Esophagus (tissue), 2 donors: ENCODE results near the gene PTPDC1. TPM values are rescaled to one million over a fixed set of nuclear protein-coding genes. Genes with fewer than 3 reads are reported as not detected.

Experiments used
- H3K27ac ChIP-seq, 2 donors: one replicate each; pipeline ENCODE4 v1.5.1; 2013; ENCODE audit warnings: low read depth in 2 of 2, mild to moderate bottlenecking in 2 of 2, inconsistent platforms in 1 of 2, low read length in 1 of 2, moderate library complexity in 1 of 2
- H3K27me3 ChIP-seq, 2 donors: one replicate each; pipeline ENCODE4 v1.6.1; 2013; ENCODE audit warnings: low read length in 2 of 2, control low read depth in 1 of 2, mild to moderate bottlenecking in 1 of 2; ENCODE audit not compliant: insufficient read depth in 2 of 2, control insufficient read depth in 1 of 2
- H3K36me3 ChIP-seq, 2 donors: one replicate each; pipeline ENCODE4 v1.6.1; 2013; ENCODE audit warnings: low read length in 1 of 2; ENCODE audit not compliant: control insufficient read depth in 2 of 2, insufficient read depth in 2 of 2
- H3K4me1 ChIP-seq, 2 donors: one replicate each; pipeline ENCODE4 v1.6.1; 2013; ENCODE audit warnings: low read length in 1 of 2; ENCODE audit not compliant: control insufficient read depth in 2 of 2, insufficient read depth in 2 of 2
- H3K4me3 ChIP-seq, 2 donors: one replicate each; pipeline ENCODE4 v1.5.1; 2013; ENCODE audit warnings: low read length in 2 of 2, mild to moderate bottlenecking in 2 of 2, low read depth in 1 of 2, moderate library complexity in 1 of 2
- H3K9me3 ChIP-seq, 2 donors: one replicate each; pipeline ENCODE4 v1.6.1; 2013; ENCODE audit warnings: mild to moderate bottlenecking in 2 of 2, low read depth in 1 of 2, low read length in 1 of 2, moderate library complexity in 1 of 2; ENCODE audit not compliant: control insufficient read depth in 2 of 2, insufficient read depth in 1 of 2
- WGBS, 2 donors: extraction: QIAGEN DNeasy Blood & Tissue Kit; methylation state at CpG; one replicate each; pipeline ENCODE4 v1.1.7; 2013; 5-methylcytosine and 5-hydroxymethylcytosine counted together
- polyA plus RNA-seq, 2 donors: library from polyadenylated mRNA; stranded (reverse); fragments of 200-250 nt; gene quantifications; one replicate each; pipeline ENCODE4 v1.2.3, GENCODE V29; 2013
- donor health status: healthy with polysubstance abuse.
- donor health status: Bipolar disorder and iron deficiency.

The PTPDC1 gene, protein sequence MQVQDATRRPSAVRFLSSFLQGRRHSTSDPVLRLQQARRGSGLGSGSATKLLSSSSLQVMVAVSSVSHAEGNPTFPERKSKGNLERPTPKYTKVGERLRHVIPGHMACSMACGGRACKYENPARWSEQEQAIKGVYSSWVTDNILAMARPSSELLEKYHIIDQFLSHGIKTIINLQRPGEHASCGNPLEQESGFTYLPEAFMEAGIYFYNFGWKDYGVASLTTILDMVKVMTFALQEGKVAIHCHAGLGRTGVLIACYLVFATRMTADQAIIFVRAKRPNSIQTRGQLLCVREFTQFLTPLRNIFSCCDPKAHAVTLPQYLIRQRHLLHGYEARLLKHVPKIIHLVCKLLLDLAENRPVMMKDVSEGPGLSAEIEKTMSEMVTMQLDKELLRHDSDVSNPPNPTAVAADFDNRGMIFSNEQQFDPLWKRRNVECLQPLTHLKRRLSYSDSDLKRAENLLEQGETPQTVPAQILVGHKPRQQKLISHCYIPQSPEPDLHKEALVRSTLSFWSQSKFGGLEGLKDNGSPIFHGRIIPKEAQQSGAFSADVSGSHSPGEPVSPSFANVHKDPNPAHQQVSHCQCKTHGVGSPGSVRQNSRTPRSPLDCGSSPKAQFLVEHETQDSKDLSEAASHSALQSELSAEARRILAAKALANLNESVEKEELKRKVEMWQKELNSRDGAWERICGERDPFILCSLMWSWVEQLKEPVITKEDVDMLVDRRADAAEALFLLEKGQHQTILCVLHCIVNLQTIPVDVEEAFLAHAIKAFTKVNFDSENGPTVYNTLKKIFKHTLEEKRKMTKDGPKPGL
- polyA plus RNA-seq, result 1 to 10 TPM in 1 of 2 donors, under 1 TPM in 1; 1.00 to 2.0 TPM

- 88 to 91% methylated on average over 14 of the region's 14 CpGs for WGBS, 2 donors
- Histone ChIP-seq H3K9me3 (no peaks in the 10 kb centered on the region), H3K4me3 (no peak within 1 kb of the TSS), H3K27me3 (no peaks in the 10 kb centered on the region), H3K27ac (no peak within 1 kb of the TSS), H3K4me1 (no peaks in the 10 kb centered on the region), H3K36me3 (no peaks in the 10 kb centered on the region)
Observed at GRCh38 chr9:94084314-94084713, at the start of gene PTPDC1. Gene PTPDC1 (plus strand): TSS chr9:94084464. CDS start chr9:94084531, 67 bp downstream.

DNA sequence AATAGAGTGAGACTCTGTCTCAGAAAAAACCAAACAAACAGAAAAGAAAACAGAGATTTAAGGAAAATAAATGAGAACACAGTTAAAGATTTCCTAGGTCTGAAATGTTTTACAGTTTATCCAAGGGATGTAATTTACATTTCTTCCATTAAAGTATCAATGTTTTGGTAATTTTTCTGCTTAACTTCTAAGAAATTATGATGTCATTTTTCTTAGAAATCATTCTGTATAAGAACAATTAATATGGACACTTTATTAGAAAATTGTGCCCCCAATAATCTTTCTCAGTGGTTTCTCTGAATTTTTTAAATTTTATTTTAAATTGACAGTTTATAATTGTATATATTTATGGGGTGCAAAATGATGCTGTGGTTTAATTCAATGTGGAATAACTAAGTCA, 49.8 kb upstream of the PTPDC1 start:
- H3K9me3 ChIP-seq, result no peaks in the 10 kb centered on the region
- no peak overlapping the region for H3K27ac ChIP-seq
- H3K4me1 ChIP-seq, result no peaks in the 10 kb centered on the region
- H3K4me3 ChIP-seq, result no peak overlapping the region
- no peaks in the 10 kb centered on the region for H3K27me3 ChIP-seq
- no peaks in the 10 kb centered on the region for H3K36me3 ChIP-seq

DNA sequence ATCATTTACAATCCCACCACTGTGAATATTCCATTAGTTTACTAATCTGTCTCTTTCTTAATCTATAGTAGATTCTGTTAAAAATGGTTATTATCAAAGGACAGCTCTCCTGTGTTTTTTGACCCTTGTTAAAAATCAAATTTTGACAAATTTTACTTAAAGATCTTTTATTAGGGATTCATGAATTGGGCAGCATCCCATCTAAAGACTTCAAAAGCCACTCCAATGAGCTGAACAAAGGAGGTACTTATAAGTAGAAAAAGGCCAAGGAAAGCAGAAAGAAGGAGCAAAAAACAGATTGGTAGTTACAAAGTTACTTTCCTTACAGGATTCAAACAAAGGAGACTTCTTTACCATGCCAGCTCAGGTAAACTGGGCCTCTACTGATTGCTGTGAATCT, 44.5 kb upstream of the PTPDC1 start:
- no peaks in the 10 kb centered on the region for H3K36me3 ChIP-seq
- H3K9me3 ChIP-seq, result no peaks in the 10 kb centered on the region
- H3K4me1 ChIP-seq, result no peaks in the 10 kb centered on the region
- no peak overlapping the region for H3K27ac ChIP-seq
- no peak overlapping the region for H3K4me3 ChIP-seq
- no peaks in the 10 kb centered on the region for H3K27me3 ChIP-seq

- Histone ChIP-seq H3K9me3 (no peaks in the 10 kb centered on the region), H3K4me1 (no peaks in the 10 kb centered on the region), H3K27me3 (no peaks in the 10 kb centered on the region), H3K36me3 (no peaks in the 10 kb centered on the region), H3K27ac (no peak overlapping the region), H3K4me3 (no peak overlapping the region)
- WGBS, 2 donors, result 71 to 83% methylated on average over 5 of the region's 5 CpGs
Observed at GRCh38 chr9:94042516-94043360, 41.5 kb upstream of the PTPDC1 start.

GRCh38 chr9:94054716-94055115, 29.5 kb upstream of the PTPDC1 start:
- no peaks in the 10 kb centered on the region for H3K27me3 ChIP-seq
- H3K27ac ChIP-seq, result no peak overlapping the region
- H3K4me3 ChIP-seq, result no peak overlapping the region
- peaks cover 0 to 5% of the 10 kb centered on the region in 2 donors for H3K9me3 ChIP-seq
- no peaks in the 10 kb centered on the region for H3K4me1 ChIP-seq
- no peaks in the 10 kb centered on the region for H3K36me3 ChIP-seq
- WGBS, 2 donors, result 92 to 96% methylated on average over 2 of the region's 2 CpGs

GRCh38 chr9:94056442-94056974, 27.8 kb upstream of the PTPDC1 start:
- Histone ChIP-seq H3K27me3 (no peaks in the 10 kb centered on the region), H3K4me3 (no peak overlapping the region), H3K36me3 (no peaks in the 10 kb centered on the region), H3K9me3 (peaks cover 2 to 5% of the 10 kb centered on the region in 2 donors), H3K4me1 (no peaks in the 10 kb centered on the region), H3K27ac (no peak overlapping the region)
- WGBS, 2 donors, result 41 to 46% methylated on average over 3 of the region's 3 CpGs

DNA sequence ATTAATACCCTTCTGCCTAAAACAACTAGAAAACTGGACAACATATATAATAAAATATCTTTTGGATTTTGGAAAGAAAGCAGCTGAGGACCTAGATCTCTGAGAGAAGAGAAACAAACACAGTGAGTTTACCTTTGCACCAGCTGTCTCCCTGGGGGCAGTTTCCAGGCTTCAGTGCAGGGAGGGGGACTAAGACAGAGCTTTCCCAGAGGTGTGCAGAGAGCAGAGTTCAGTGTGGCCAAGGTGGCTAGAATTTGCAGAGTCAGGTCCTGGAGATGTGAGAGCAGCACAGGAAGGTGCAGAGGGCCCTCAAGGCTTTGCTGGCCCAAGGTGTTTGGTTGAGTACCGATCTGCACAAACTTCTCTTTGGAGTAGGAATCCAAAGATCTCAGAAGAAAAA, 26.3 kb upstream of the PTPDC1 start:
- no peak overlapping the region for H3K27ac ChIP-seq
- 67 to 94% methylated on average over 1 of the region's 1 CpG for WGBS, 2 donors
- H3K36me3 ChIP-seq, result no peaks in the 10 kb centered on the region
- H3K27me3 ChIP-seq, result no peaks in the 10 kb centered on the region
- no peak overlapping the region for H3K4me3 ChIP-seq
- H3K4me1 ChIP-seq, result no peaks in the 10 kb centered on the region
- peaks cover 4 to 7% of the 10 kb centered on the region in 2 donors for H3K9me3 ChIP-seq

GRCh38 chr9:94061864-94062263, 22.4 kb upstream of the PTPDC1 start:
- 94 to 96% methylated on average over 3 of the region's 3 CpGs for WGBS, 2 donors
- Histone ChIP-seq H3K9me3 (peaks cover 4 to 7% of the 10 kb centered on the region in 2 donors), H3K4me3 (no peak overlapping the region), H3K27ac (no peak overlapping the region), H3K36me3 (no peaks in the 10 kb centered on the region), H3K4me1 (no peaks in the 10 kb centered on the region), H3K27me3 (no peaks in the 10 kb centered on the region)

DNA sequence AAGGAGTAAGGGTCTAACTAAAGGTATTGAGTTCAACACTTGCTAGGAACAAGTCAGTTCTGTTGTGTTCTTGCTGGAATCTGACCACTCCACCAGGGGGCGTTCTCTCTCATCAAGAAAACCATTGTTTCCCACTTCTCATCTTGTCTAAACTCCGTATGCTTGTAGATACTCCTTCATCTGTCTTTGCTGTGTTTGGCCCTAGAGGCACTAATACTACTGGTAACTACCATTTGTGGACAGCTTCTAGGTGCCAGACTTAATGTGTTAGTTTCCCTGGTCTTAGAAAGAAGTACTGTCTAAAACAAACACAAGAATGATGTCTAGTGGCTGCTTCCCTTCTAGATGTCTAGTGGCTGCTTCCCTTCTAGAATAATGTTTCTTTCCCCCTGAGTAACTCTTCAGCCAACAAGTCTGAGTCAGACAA, 18.7 kb upstream of the PTPDC1 start:
- Histone ChIP-seq H3K9me3 (peaks cover 4 to 7% of the 10 kb centered on the region in 2 donors), H3K4me3 (no peak overlapping the region), H3K27ac (no peak overlapping the region), H3K4me1 (no peaks in the 10 kb centered on the region), H3K27me3 (no peaks in the 10 kb centered on the region), H3K36me3 (no peaks in the 10 kb centered on the region)
- 8% methylated on average over 2 of the region's 2 CpGs for WGBS, 2 donors
